ENCODE results near the gene LSM7.

Gene LSM7

DNA sequence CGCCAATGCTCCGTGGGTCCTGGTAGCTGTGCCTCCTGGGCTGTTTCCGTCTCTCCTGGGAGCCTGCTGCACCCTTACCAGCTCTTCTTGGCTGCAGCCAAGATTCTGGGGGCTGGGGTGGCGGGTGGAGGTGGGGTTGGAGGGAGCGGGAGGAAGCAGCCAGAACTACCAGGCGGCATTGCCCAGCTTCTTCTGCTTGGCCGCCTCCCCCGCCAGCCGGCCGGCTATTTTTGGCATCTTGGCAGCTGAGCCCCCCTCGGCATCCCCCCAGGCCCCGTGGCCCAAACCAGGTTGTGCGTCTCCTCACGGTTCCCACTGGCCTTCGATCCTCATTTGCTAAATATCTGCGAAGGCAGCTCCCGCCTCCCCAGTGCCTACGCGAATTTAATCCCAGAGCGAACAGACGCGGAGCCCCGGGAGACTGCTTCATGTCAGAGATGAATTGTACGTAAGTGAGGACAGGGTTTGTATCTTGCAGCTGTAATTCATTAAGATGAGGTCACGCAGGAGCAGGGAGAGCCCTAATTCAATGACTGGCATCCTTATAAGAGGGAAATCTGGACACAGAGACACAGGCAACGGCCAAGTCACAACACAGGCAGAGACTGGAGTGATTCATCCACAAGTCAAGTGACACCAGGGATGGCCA, 33.6 kb downstream of the LSM7 start:
- no peak for DNase-seq (ENCODE audit: extremely low spot score)
- ChIA-PET CTCF (no interaction called here), POLR2A (interaction anchor here (1.5 kb wide), 1 partner anchor 33 kb away, joined by 3 read pairs; the partner anchor contains the start of gene LSM7)
- TF ChIP-seq, protein P1, sequence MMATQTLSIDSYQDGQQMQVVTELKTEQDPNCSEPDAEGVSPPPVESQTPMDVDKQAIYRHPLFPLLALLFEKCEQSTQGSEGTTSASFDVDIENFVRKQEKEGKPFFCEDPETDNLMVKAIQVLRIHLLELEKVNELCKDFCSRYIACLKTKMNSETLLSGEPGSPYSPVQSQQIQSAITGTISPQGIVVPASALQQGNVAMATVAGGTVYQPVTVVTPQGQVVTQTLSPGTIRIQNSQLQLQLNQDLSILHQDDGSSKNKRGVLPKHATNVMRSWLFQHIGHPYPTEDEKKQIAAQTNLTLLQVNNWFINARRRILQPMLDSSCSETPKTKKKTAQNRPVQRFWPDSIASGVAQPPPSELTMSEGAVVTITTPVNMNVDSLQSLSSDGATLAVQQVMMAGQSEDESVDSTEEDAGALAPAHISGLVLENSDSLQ (IDR thresholded peaks at IDR 0.05) = no peak
- TF ChIP-seq HDGF (IDR thresholded peaks at IDR 0.05; ENCODE audit: borderline replicate concordance) = no peak
- TF ChIP-seq ELF4 (IDR thresholded peaks at IDR 0.05) = no peak
- no peak for TF ChIP-seq NFRKB (IDR thresholded peaks at IDR 0.05)
- TF ChIP-seq CTBP1 (IDR thresholded peaks at IDR 0.05; ENCODE audit: borderline replicate concordance) = no peak
- TF ChIP-seq FOXK2 (IDR thresholded peaks at IDR 0.05) = no peak
- TF ChIP-seq LEF1 (IDR thresholded peaks at IDR 0.05; ENCODE audit: borderline replicate concordance) = no peak
- no peak for TF ChIP-seq SUZ12 (IDR thresholded peaks at IDR 0.05)
- TF ChIP-seq ZNF384 (IDR thresholded peaks at IDR 0.05) = no peak
- no peak for TF ChIP-seq FOXA1 (IDR thresholded peaks at IDR 0.05)
- no peak for TF ChIP-seq ARNT (IDR thresholded peaks at IDR 0.05)
- no peak for TF ChIP-seq FOXM1 (IDR thresholded peaks at IDR 0.05; ENCODE audit: borderline replicate concordance)
- no peak for TF ChIP-seq TARDBP (IDR thresholded peaks at IDR 0.05)
- no peak for TF ChIP-seq SP1 (IDR thresholded peaks at IDR 0.05)

DNA sequence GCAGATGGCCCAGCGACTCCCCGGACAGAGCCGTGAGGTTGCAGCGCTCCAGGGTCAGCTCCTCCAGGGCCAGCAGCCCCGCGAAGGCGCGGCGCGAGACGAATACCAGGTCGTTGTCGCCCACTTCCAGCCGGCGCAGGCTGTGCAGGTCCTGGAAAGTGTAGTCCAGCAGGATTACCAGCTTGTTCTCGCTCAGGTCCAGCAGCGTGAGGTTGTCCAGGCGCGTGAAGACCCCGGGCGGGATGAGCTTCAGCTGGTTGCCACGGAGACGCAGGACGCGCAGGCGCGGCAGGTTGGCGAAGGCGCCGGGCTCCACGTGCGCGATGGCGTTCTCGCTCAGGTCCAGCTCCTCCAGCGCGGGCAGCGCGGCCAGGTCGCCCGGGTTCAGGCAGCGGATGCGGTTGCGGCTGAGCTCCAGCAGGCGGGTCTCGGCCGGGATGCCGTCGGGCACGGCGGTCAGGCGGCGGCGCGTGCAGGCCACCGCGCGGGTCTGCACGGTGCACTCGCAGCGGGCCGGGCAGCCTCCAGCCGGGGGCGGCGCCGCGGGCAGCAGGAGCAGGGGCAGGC, 37.1 kb downstream of the LSM7 start:
- TF ChIP-seq FOXK2 (IDR thresholded peaks at IDR 0.05) (no peak), BHLHE40 (IDR thresholded peaks at IDR 0.05; ENCODE audit: borderline replicate concordance) (no peak), HDGF (IDR thresholded peaks at IDR 0.05; ENCODE audit: borderline replicate concordance) (no peak), CTBP1 (IDR thresholded peaks at IDR 0.05; ENCODE audit: borderline replicate concordance) (no peak), SUZ12 (IDR thresholded peaks at IDR 0.05) (no peak), FOXA1 (IDR thresholded peaks at IDR 0.05) (no peak), SP1 (IDR thresholded peaks at IDR 0.05) (no peak), TARDBP (IDR thresholded peaks at IDR 0.05) (no peak), LEF1 (IDR thresholded peaks at IDR 0.05; ENCODE audit: borderline replicate concordance) (no peak), FOXM1 (IDR thresholded peaks at IDR 0.05; ENCODE audit: borderline replicate concordance) (no peak), ARNT (IDR thresholded peaks at IDR 0.05) (no peak), ELF4 (IDR thresholded peaks at IDR 0.05) (no peak)
- TF ChIP-seq, protein P1 (IDR thresholded peaks at IDR 0.05) = no peak
- ChIA-PET CTCF (no interaction called here), POLR2A (no interaction called here)
- DNase-seq (ENCODE audit: extremely low spot score) = no peak

DNA sequence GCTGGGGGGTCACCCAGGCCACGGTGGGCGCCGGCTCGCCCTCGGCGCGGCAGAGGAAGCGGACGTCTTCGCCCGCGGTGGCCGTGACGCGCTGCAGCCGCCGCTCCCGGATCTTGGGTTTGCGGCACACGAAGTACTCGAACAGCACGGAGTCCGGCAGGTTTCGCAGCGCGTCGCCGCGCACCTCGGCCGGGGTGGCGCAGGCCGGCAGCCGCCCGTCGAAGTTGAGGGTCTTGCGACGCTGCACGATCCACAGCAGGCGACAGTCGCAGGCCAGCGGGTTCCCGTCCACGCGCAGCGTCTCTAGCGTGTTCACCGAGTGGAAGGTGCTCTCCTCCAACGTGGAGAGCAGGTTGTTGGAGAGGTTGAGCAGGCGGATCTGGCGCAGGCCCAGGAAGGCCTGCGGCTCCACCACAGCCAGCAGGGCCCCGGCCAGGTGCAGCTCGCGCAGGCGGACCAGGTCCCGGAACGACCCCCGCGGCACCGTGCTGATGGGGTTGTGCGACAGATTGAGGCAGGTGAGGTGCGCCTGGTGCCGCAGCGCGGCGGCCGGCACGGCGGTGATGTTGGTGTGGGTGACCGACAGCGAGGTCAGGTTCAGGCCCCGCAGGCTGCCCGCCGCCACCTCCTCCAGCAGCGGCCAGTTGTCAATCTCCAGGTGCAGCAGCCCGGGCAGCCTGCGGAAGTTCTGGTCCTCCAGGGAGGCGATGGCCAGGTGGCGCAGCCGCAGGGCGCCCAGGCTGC, 37.8 kb downstream of the LSM7 start:
- ChIA-PET POLR2A (no interaction called here), CTCF (no interaction called here)
- TF ChIP-seq L3MBTL2 (conservative IDR thresholded peaks at IDR 0.05) = no peak
- TF ChIP-seq HDGF (IDR thresholded peaks at IDR 0.05; ENCODE audit: borderline replicate concordance) = no peak
- no peak for TF ChIP-seq NFRKB (IDR thresholded peaks at IDR 0.05)
- TF ChIP-seq SUZ12 (IDR thresholded peaks at IDR 0.05) = no peak
- DNase-seq (ENCODE audit: extremely low spot score) = no peak

DNA sequence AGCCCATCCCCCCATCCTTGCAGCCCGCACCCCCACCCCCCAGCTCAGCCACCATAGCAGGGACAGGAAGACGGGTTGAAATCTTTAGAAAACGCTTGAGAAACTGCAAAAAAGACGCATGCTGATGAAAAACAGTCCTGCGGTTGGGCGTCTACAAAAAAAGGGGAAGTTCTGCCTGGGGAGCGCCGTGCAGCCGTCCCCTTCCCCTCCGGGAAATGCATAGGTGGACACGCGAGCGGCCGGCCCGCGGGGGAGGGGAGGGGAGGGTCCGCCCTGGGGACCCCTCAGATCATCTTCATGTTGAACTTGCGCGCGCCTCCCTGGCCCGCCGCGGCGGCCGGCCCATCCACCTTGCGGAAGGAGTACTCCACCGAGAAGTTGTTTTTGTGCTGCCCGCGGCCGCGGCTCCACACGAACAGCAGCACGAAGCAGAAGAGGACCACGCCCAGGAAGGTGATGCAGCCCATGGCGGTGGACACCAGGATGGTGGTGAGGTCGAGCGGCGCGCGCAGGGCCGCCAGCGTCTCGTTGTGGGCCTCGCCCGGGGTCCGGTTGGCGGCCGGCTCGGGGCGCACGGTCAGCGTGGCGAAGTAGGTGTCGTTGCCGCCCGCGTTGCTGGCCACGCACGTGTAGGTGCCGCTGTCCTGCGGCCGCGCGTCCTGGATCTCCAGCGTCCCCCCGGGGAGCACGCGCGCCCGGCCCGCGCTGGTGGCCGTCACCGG, 38.5 kb downstream of the LSM7 start:
- CTCF ChIA-PET = no interaction called here

DNA sequence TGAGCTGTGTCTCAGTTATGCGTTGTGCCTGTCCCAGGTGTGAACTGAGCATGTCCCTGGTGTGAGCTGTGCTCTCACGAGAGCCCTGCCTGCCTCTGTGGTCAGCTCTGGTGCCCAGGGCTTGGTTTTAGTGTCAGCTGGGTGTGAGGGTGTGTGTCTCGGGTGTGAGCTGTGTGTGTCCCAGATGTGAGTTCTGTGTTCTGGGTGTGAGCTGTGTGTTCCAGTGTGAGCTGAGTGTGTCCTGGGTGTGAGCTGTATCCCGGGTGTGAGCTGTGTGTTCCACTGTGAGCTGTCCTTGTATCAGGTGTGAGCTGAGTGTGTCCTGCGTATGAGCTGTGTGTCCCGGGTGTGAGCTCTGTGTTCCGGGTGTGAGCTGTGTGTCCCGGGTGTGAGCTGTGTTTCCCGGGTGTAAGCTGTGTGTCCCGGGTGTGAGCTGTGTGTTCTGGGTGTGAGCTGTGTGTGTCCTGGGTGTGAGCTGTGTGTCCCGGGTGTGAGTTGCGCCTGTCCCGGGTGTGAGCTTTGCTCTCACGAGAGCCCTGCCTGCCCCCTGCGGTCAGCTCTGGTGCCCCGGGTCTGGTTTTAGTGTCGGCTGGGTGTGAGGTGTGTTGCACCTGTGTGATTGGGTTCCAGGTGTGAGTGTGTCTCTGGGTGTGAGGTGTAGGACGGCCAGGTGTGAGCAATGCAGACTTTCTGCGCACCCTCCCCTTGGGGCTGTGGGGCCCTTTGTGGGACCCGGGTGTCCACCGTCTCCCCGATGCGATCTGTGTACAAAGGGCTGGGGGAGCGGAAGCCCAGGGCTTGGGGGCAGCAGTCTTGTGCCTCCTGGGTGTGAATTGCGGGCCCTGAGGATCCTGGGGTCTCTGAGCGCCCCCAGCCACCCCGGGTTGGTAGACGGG, 39.3 kb downstream of the LSM7 start:
- POLR2A ChIA-PET = interaction anchor here (0.9 to 1.5 kb wide), 2 partner anchors 14 to 18 kb away, joined by 3 to 4 read pairs; no protein-coding TSS in a partner anchor
- TF ChIP-seq SUZ12 (IDR thresholded peaks at IDR 0.05) (no peak), TARDBP (IDR thresholded peaks at IDR 0.05) (no peak), HDGF (IDR thresholded peaks at IDR 0.05; ENCODE audit: borderline replicate concordance) (no peak), L3MBTL2 (conservative IDR thresholded peaks at IDR 0.05) (no peak), FOXM1 (IDR thresholded peaks at IDR 0.05; ENCODE audit: borderline replicate concordance) (no peak), ELF4 (IDR thresholded peaks at IDR 0.05) (no peak), LEF1 (IDR thresholded peaks at IDR 0.05; ENCODE audit: borderline replicate concordance) (no peak), SP1 (IDR thresholded peaks at IDR 0.05) (no peak), NFRKB (IDR thresholded peaks at IDR 0.05) (no peak), ARNT (IDR thresholded peaks at IDR 0.05) (no peak), ZNF384 (IDR thresholded peaks at IDR 0.05) (no peak), BHLHE40 (IDR thresholded peaks at IDR 0.05; ENCODE audit: borderline replicate concordance) (no peak)
- TF ChIP-seq, protein P1 (IDR thresholded peaks at IDR 0.05) = no peak
- DNase-seq (ENCODE audit: extremely low spot score) = no peak
- CTCF ChIA-PET = interaction anchor here (0.9 kb wide), 1 partner anchor 39 kb away, joined by 4 read pairs; the partner anchor contains the start of gene LSM7

More for the DNA sequence above, 38.5 kb downstream of the LSM7 start:
- DNase-seq (ENCODE audit: extremely low spot score) = no peak
- POLR2A ChIA-PET = no interaction called here
- TF ChIP-seq LEF1 (IDR thresholded peaks at IDR 0.05; ENCODE audit: borderline replicate concordance) = no peak

Measured in HEK293T (cell line).